NCI-H510A (cell line): ENCODE results near the gene ANGPTL8.

Experiments used
- DNase-seq: peaks from one replicate; lab custom pipeline; 2025; lab: John Stamatoyannopoulos, UW

The ANGPTL8 gene

GRCh38 chr19:11291415-11291814 is 52.0 kb downstream of the ANGPTL8 start:
- DNase-seq, result no peak
